Lower leg skin (tissue), 3 donors: ENCODE data around the gene HIPK2.

Source experiments
- CTCF ChIP-seq, 3 donors: fragments of 450-650 bp; IDR thresholded peaks; one replicate each; pipeline ENCODE4 v1.5.1; 2016; ENCODE audit warnings: antibody characterized with exemption in 3 of 3, mild to moderate bottlenecking in 3 of 3, moderate library complexity in 2 of 3
- POLR2A ChIP-seq, 2 donors: fragments of 450-650 bp; IDR thresholded peaks; one replicate each; pipeline ENCODE4 v1.6.1; 2016 to 2017; ENCODE audit warnings: antibody characterized with exemption in 2 of 2, mild to moderate bottlenecking in 1 of 2, moderate library complexity in 1 of 2

GRCh38 chr7:139603282-139603681 is 174.5 kb downstream of the HIPK2 start:
- no peak for TF ChIP-seq CTCF (IDR thresholded peaks at IDR 0.05)
- TF ChIP-seq POLR2A (IDR thresholded peaks at IDR 0.05): no peak
